GM12878 (cell line): Measurements from ENCODE around the gene AGBL5. TPM values are rescaled to one million over a fixed set of nuclear protein-coding genes. Genes with fewer than 3 reads are reported as not detected.

Source experiments
- ATAC-seq: fragments of 200-7000 bp; cut with Tn5 transposase; 3 replicates; pipeline ENCODE4 v1.9.1; 2020; ENCODE audit warnings: mild to moderate bottlenecking, moderate library complexity
- BruUV-seq: library from RNA; stranded (reverse); fragments of 400-500 nt; replicated peaks from 2 replicates; lab custom pipeline; 2021; lab: Mats Ljungman, UMichigan
- CTCF ChIA-PET: fragments of 300-600 bp; sonication (Branson Sonifier 250); formaldehyde crosslinking; extraction: SDS; loops from one replicate; lab custom pipeline; 2021; ENCODE audit warnings: inconsistent platforms; lab: Yijun Ruan, JAX
- POLR2A ChIA-PET: fragments of 350-600 bp; formaldehyde crosslinking; extraction: SDS; loops from one replicate; lab custom pipeline; 2021; ENCODE audit warnings: inconsistent platforms; lab: Charles Lee
- RAD21 ChIA-PET: fragments of 300-600 bp; sonication (Branson Sonifier 250); formaldehyde crosslinking; loops from one replicate; lab custom pipeline; 2023; ENCODE audit warnings: antibody characterized with exemption; ENCODE audit not compliant: unreplicated experiment; lab: Charles Lee
- SMC1A ChIA-PET: fragments of 300-600 bp; sonication (Branson Sonifier 250); formaldehyde crosslinking; loops from one replicate; lab custom pipeline; 2023; ENCODE audit not compliant: unreplicated experiment, uncharacterized antibody; lab: Charles Lee
- DNase-seq: peaks from one replicate; pipeline ENCODE4 v3.0.0-alpha.2; 2011; ENCODE audit warnings: low read depth, low spot score
- FAIRE-seq: peaks from 3 replicates; lab custom pipeline; 2011; peaks lifted over from hg19 to GRCh38; lab: Jason Lieb, UNC
- H2AFZ ChIP-seq: 2 replicates; pipeline ENCODE4 v1.6.0; 2011; ENCODE audit warnings: low read depth, low read length, control low read depth; ENCODE audit not compliant: control insufficient read depth
- H3K27ac ChIP-seq: 2 replicates; pipeline ENCODE4 v1.5.1; 2011; ENCODE audit warnings: control low read depth; ENCODE audit not compliant: control insufficient read depth, insufficient read depth
- H3K27me3 ChIP-seq, 2 experiments: replicated peaks in 1 of 2; 2 replicates each; pipeline versions ENCODE4 v1.6.0 to v1.6.1; 2011; ENCODE audit warnings: low read length in 1 of 2; ENCODE audit not compliant: control insufficient read depth in 2 of 2, insufficient read depth in 2 of 2
- H3K36me3 ChIP-seq, 2 experiments: 2 replicates each; pipeline ENCODE4 v1.5.1; 2011; ENCODE audit warnings: low read length in 1 of 2; ENCODE audit not compliant: control insufficient read depth in 2 of 2, insufficient read depth in 2 of 2
- H3K4me1 ChIP-seq: 2 replicates; pipeline ENCODE4 v1.6.1; 2011; ENCODE audit warnings: mild to moderate bottlenecking, low read length, moderate library complexity, mixed read lengths; ENCODE audit not compliant: control insufficient read depth, insufficient read depth
- H3K4me2 ChIP-seq: 2 replicates; pipeline ENCODE4 v1.6.0; 2011; ENCODE audit warnings: control low read depth; ENCODE audit not compliant: control insufficient read depth, insufficient read depth
- H3K4me3 ChIP-seq: fragments of 200-600 bp; sonication (generic); 2 replicates; pipeline ENCODE4 v1.5.1; 2016
- H3K79me2 ChIP-seq: 2 replicates; pipeline ENCODE4 v1.6.0; 2011; ENCODE audit warnings: low read length; ENCODE audit not compliant: control insufficient read depth, insufficient read depth
- H3K9ac ChIP-seq: 2 replicates; pipeline ENCODE4 v1.8.0; 2011; ENCODE audit warnings: low read length, control low read depth, mixed read lengths; ENCODE audit not compliant: control insufficient read depth, insufficient read depth
- H3K9me3 ChIP-seq: replicated peaks from 3 replicates; pipeline ENCODE4 v1.5.1; 2011; ENCODE audit warnings: mild to moderate bottlenecking, low read length; ENCODE audit not compliant: control insufficient read depth, insufficient read depth
- H4K20me1 ChIP-seq: 2 replicates; pipeline ENCODE4 v1.6.0; 2011; ENCODE audit not compliant: control insufficient read depth, insufficient read depth
- ATF3 ChIP-seq: IDR thresholded peaks from 2 replicates; pipeline ENCODE4 v1.6.1; 2011; ENCODE audit warnings: low read depth, mild to moderate bottlenecking, low read length, moderate library complexity, borderline replicate concordance; ENCODE audit errors: extremely low read depth
- ATF7 ChIP-seq: fragments of 450-650 bp; IDR thresholded peaks from 2 replicates; pipeline ENCODE4 v1.6.1; 2016; ENCODE audit warnings: low read depth, mild to moderate bottlenecking
- BCL3 ChIP-seq: IDR thresholded peaks from 2 replicates; pipeline ENCODE4 v1.6.1; 2011; ENCODE audit warnings: borderline replicate concordance, low read depth, mild to moderate bottlenecking, moderate library complexity, low read length; ENCODE audit not compliant: insufficient read depth, poor library complexity, severe bottlenecking
- CBFB ChIP-seq: IDR thresholded peaks from 2 replicates; pipeline ENCODE4 v1.6.1; 2016; ENCODE audit warnings: antibody characterized with exemption, low read depth
- CBX3 ChIP-seq: fragments of 200-600 bp; sonication (generic); IDR thresholded peaks from 2 replicates; pipeline ENCODE4 v1.6.1; 2016; ENCODE audit warnings: low read depth, borderline replicate concordance
- CHD1 ChIP-seq: IDR thresholded peaks from 2 replicates; pipeline ENCODE4 v1.6.1; 2012; ENCODE audit warnings: low read depth, low read length, improper control_type of control experiment
- CREB1 ChIP-seq: IDR thresholded peaks from 2 replicates; pipeline ENCODE4 v1.6.1; 2012; ENCODE audit warnings: low read depth, mild to moderate bottlenecking, inconsistent platforms
- EP300 ChIP-seq, 2 experiments: fragments of 150-350 bp in 1 of 2; IDR thresholded peaks; 2 replicates each; pipeline ENCODE4 v1.6.1; 2011 to 2012; ENCODE audit warnings: low read depth in 2 of 2, low read length in 2 of 2, borderline replicate concordance in 1 of 2, improper control_type of control experiment in 1 of 2, inconsistent platforms in 1 of 2; ENCODE audit not compliant: control insufficient read depth in 1 of 2
- ESRRA ChIP-seq: IDR thresholded peaks from 2 replicates; pipeline ENCODE4 v1.6.1; 2012; ENCODE audit warnings: mild to moderate bottlenecking, low read length, improper control_type of control experiment
- HDGF ChIP-seq: fragments of 450-650 bp; IDR thresholded peaks from 2 replicates; pipeline ENCODE4 v1.6.1; 2016; ENCODE audit warnings: antibody characterized with exemption
- KLF5 ChIP-seq: fragments of 450-650 bp; IDR thresholded peaks from 2 replicates; pipeline ENCODE4 v1.6.1; 2014; ENCODE audit warnings: mild to moderate bottlenecking; ENCODE audit not compliant: partially characterized antibody
- MLLT1 ChIP-seq: fragments of 450-650 bp; IDR thresholded peaks from 2 replicates; pipeline ENCODE4 v1.6.1; 2016; ENCODE audit warnings: mild to moderate bottlenecking
- MYB ChIP-seq: fragments of 150-350 bp; IDR thresholded peaks from 2 replicates; pipeline ENCODE4 v1.6.1; 2014; ENCODE audit warnings: mild to moderate bottlenecking, low read depth, low read length, borderline replicate concordance
- SMC3 ChIP-seq: IDR thresholded peaks from 2 replicates; pipeline ENCODE4 v1.6.1; 2011; ENCODE audit warnings: low read length, improper control_type of control experiment, borderline replicate concordance
- SP1 ChIP-seq: IDR thresholded peaks from one replicate; pipeline ENCODE4 v1.6.1; 2011; ENCODE audit warnings: low read depth, low read length
- TCF12 ChIP-seq: IDR thresholded peaks from 2 replicates; pipeline ENCODE4 v1.6.1; 2011; ENCODE audit warnings: low read depth, mild to moderate bottlenecking, low read length
- TCF7 ChIP-seq: IDR thresholded peaks from 2 replicates; pipeline ENCODE4 v1.6.1; 2014; ENCODE audit warnings: antibody characterized with exemption, borderline replicate concordance
- WRNIP1 ChIP-seq: IDR thresholded peaks from 2 replicates; pipeline ENCODE4 v1.6.1; 2011; ENCODE audit warnings: low read depth, low read length, improper control_type of control experiment, borderline replicate concordance
- ZNF274 ChIP-seq: IDR thresholded peaks from one replicate; pipeline ENCODE4 v1.8.0; 2011; ENCODE audit not compliant: insufficient read length, insufficient read depth
- WGBS: methylation state at CpG from one replicate; pipeline ENCODE4 v1.1.6; 2016; ENCODE audit warnings: low lambda C conversion rate; ENCODE audit not compliant: insufficient replicate concordance, insufficient coverage; ENCODE audit errors: missing lambda C conversion rate; 5-methylcytosine and 5-hydroxymethylcytosine counted together
- in situ Hi-C: fragments of 300-500 bp; cut with MboI; formaldehyde crosslinking; loops from 9 replicates; pipeline ENCODE4 v1.14.3; 2018; ENCODE audit warnings: mixed read lengths
- intact Hi-C: fragments of 100-400 bp; cut with micrococcal nuclease; formaldehyde crosslinking; loops from one replicate; pipeline ENCODE4 v1.14.2; 2022; ENCODE audit not compliant: unreplicated experiment
- polyA plus RNA-seq, 11 experiments: library from polyadenylated mRNA; depleted of rRNA in 4 of 11; unstranded in 6 of 11; stranded (reverse) in 5 of 11; fragments of >200 nt; fragmentation: Nextera tagmentation in 4 of 11; fragmentation: Illumina TruSeq in 1 of 11; extraction: Ambion mirVana in 4 of 11; extraction: Trizol in 1 of 11; gene quantifications; 1 replicate in 1 of 11; 2 replicates in 10 of 11; pipeline versions ENCODE4 v1.2.1 to v1.2.3, GENCODE V29; 2011 to 2016; ENCODE audit warnings: inconsistent platforms in 2 of 11, missing spikeins in 2 of 11, low read depth in 1 of 11
- total RNA-seq, 4 experiments: library from RNA; depleted of rRNA in 3 of 4; stranded (reverse); fragments of >200 nt in 3 of 4; fragmentation: Illumina TruSeq in 1 of 4; extraction: Trizol in 1 of 4; gene quantifications; 2 replicates each; pipeline versions ENCODE4 v1.2.1 to v1.2.3, GENCODE V29; 2013 to 2021

The AGBL5 gene
- total and polyA plus RNA-seq, 10 of the 15 experiments (the other 5 are each of a cell fraction or from before 2014, with no cell fraction given): 1.9 to 28.5 (median 19.5) TPM

- DNase-seq: no peak
- POLR2A ChIA-PET: no interaction called here
- RAD21 ChIA-PET: no interaction called here
- H3K9ac ChIP-seq: no peak overlapping the region
- H3K4me2 ChIP-seq: no peak overlapping the region
- H3K4me3 ChIP-seq: no peak overlapping the region
- in situ Hi-C loops (no loop called here), intact Hi-C loops (no loop called here)
- H3K79me2 ChIP-seq: no peaks in the 10 kb centered on the region
- no peak overlapping the region for H3K27ac ChIP-seq
- SMC1A ChIA-PET: interaction anchor here (0.7 to 1.0 kb wide), 2 partner anchors 163 to 1047 kb away, joined by 3 read pairs; no protein-coding TSS in a partner anchor
- FAIRE-seq: no peak
- no peaks in the 10 kb centered on the region for H3K4me1 ChIP-seq
- H3K9me3 ChIP-seq: no peaks in the 10 kb centered on the region
- H4K20me1 ChIP-seq: no peaks in the 10 kb centered on the region
- H3K27me3 ChIP-seq: no peaks in the 10 kb centered on the region; a peak in 2 of 4 replicates
- no peak for ATAC-seq
- BruUV-seq: no TSS peak
- 81% methylated on average over 2 of the region's 2 CpGs for WGBS
- no peak overlapping the region for H2AFZ ChIP-seq
- no peaks in the 10 kb centered on the region for H3K36me3 ChIP-seq
- TF ChIP-seq CBFB (no peak), CHD1 (no peak), TCF12 (no peak), EP300 (IDR thresholded peaks at IDR 0.05; ENCODE audit: borderline replicate concordance in 1 of 2, control insufficient read depth in 1 of 2, low read depth in 2 of 2, low read length in 2 of 2) (no peak), ZNF274 (no peak), ESRRA (no peak), ATF7 (no peak), TCF7 (no peak), CREB1 (no peak), ATF3 (no peak), HDGF (no peak), BCL3 (no peak), MYB (no peak), CBX3 (no peak), MLLT1 (no peak), SMC3 (no peak), SP1 (no peak), WRNIP1 (no peak), KLF5 (no peak)
- CTCF ChIA-PET: interaction anchor here (0.6 to 1.6 kb wide), 3 partner anchors 25 to 198 kb away, joined by 3 read pairs; no protein-coding TSS in a partner anchor
Measured at GRCh38 chr2:27108221-27108620, 56.8 kb downstream of the AGBL5 start.
